ENCODE measurements around the gene CYP3A5.

The CYP3A5 gene

DNA sequence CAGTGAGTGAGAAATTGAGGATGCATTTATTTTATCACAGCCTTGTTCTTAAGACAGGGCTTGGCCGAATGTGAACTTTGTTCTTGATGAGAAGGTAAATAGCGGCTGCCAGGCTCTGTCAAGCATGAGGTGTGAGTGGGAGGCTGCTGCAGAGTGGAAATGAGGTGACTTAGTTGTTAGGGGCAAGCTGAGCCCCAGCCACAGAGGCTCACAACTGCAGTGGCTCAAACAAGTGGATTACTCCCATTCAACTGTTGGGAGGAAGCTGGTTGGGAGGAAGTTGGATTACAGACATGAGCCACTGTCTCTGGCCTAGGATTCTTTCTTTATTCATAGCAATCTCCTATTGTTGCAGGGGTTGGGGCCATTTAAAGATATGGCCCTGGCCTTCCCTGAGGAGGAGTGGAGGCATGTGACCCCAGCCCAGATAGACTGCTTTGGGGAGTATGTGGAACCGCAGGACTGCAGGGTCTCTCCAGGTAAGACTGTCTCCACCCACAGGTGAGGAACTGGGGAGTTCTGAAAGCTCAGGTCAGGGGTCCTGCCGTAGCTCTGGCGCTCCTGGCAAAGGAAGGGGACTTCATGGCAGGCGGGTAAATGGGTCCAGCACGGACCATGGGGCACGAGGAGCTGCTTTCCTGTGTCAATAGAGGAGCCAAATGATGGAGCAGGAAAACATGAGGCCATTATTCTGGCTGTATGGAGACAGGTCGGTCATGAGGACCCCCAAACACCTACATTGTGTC lies 55.9 kb downstream of the CYP3A5 start:
- TF ChIP-seq, protein P1, sequence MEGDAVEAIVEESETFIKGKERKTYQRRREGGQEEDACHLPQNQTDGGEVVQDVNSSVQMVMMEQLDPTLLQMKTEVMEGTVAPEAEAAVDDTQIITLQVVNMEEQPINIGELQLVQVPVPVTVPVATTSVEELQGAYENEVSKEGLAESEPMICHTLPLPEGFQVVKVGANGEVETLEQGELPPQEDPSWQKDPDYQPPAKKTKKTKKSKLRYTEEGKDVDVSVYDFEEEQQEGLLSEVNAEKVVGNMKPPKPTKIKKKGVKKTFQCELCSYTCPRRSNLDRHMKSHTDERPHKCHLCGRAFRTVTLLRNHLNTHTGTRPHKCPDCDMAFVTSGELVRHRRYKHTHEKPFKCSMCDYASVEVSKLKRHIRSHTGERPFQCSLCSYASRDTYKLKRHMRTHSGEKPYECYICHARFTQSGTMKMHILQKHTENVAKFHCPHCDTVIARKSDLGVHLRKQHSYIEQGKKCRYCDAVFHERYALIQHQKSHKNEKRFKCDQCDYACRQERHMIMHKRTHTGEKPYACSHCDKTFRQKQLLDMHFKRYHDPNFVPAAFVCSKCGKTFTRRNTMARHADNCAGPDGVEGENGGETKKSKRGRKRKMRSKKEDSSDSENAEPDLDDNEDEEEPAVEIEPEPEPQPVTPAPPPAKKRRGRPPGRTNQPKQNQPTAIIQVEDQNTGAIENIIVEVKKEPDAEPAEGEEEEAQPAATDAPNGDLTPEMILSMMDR (IDR thresholded peaks at IDR 0.05; ENCODE audit: low read length) = no peak
- TF ChIP-seq EZH2phosphoT487 (IDR thresholded peaks at IDR 0.05; ENCODE audit: low read length) (no peak), EZH2 (optimal IDR thresholded peaks at IDR 0.05; ENCODE audit: low read depth, low read length) (no peak)
- H3K4me3 ChIP-seq (ENCODE audit: low read length) = no peak overlapping the region
- no peaks in the 10 kb centered on the region for H3K9me3 ChIP-seq (replicated peaks; ENCODE audit: insufficient read depth, low read length)
- H3K9me2 ChIP-seq (replicated peaks; ENCODE audit: insufficient read depth, low read length) = no peaks in the 10 kb centered on the region
- H3K4me2 ChIP-seq (ENCODE audit: low read depth, low read length) = no peak overlapping the region
- H4K20me1 ChIP-seq (ENCODE audit: insufficient read depth, low read length) = no peaks in the 10 kb centered on the region
- no peaks in the 10 kb centered on the region for H3K27me3 ChIP-seq (replicated peaks; ENCODE audit: insufficient read depth, low read length)
- H3K27ac ChIP-seq (ENCODE audit: low read length) = no peak overlapping the region
- H3F3A ChIP-seq (ENCODE audit: insufficient read depth, low read length) = no peaks in the 10 kb centered on the region
- H3K9ac ChIP-seq (ENCODE audit: low read length) = no peak overlapping the region
- DNase-seq = no peak
- H3K79me2 ChIP-seq (ENCODE audit: low read length) = peaks cover 21% of the 10 kb centered on the region
- H2AFZ ChIP-seq (ENCODE audit: low read length) = no peak overlapping the region
- peaks cover 9% of the 10 kb centered on the region for H3K36me3 ChIP-seq (replicated peaks; ENCODE audit: insufficient read depth, low read length)
- H3K4me1 ChIP-seq (ENCODE audit: low read length) = no peaks in the 10 kb centered on the region

- Histone ChIP-seq H3K36me3 (replicated peaks; ENCODE audit: insufficient read depth, low read length) (peaks cover 12% of the 10 kb centered on the region), H4K20me1 (ENCODE audit: insufficient read depth, low read length) (no peaks in the 10 kb centered on the region), H2AFZ (ENCODE audit: low read length) (no peak overlapping the region), H3K9me3 (replicated peaks; ENCODE audit: insufficient read depth, low read length) (no peaks in the 10 kb centered on the region), H3K9me2 (replicated peaks; ENCODE audit: insufficient read depth, low read length) (no peaks in the 10 kb centered on the region), H3K4me3 (ENCODE audit: low read length) (no peak overlapping the region), H3K4me1 (ENCODE audit: low read length) (no peaks in the 10 kb centered on the region), H3K9ac (ENCODE audit: low read length) (no peak overlapping the region), H3F3A (ENCODE audit: insufficient read depth, low read length) (no peaks in the 10 kb centered on the region), H3K79me2 (ENCODE audit: low read length) (peaks cover 28% of the 10 kb centered on the region), H3K4me2 (ENCODE audit: low read depth, low read length) (no peak overlapping the region), H3K27ac (ENCODE audit: low read length) (no peak overlapping the region), H3K27me3 (replicated peaks; ENCODE audit: insufficient read depth, low read length) (no peaks in the 10 kb centered on the region)
- TF ChIP-seq, protein P1 (IDR thresholded peaks at IDR 0.05; ENCODE audit: low read length) = no peak
- TF ChIP-seq EZH2 (optimal IDR thresholded peaks at IDR 0.05; ENCODE audit: low read depth, low read length) (no peak), EZH2phosphoT487 (IDR thresholded peaks at IDR 0.05; ENCODE audit: low read length) (no peak)
- DNase-seq = no peak
These were observed 56.6 kb downstream of the CYP3A5 start for GRCh38 chr7:99623091-99623693.

- Histone ChIP-seq H3K4me1 (ENCODE audit: low read length) (peaks cover 3% of the 10 kb centered on the region), H3K4me3 (ENCODE audit: low read length) (no peak overlapping the region), H3K27ac (ENCODE audit: low read length) (no peak overlapping the region), H3K9me2 (replicated peaks; ENCODE audit: insufficient read depth, low read length) (no peaks in the 10 kb centered on the region), H3F3A (ENCODE audit: insufficient read depth, low read length) (no peaks in the 10 kb centered on the region), H3K9me3 (replicated peaks; ENCODE audit: insufficient read depth, low read length) (no peaks in the 10 kb centered on the region), H3K79me2 (ENCODE audit: low read length) (peaks cover 34% of the 10 kb centered on the region), H3K36me3 (replicated peaks; ENCODE audit: insufficient read depth, low read length) (peaks cover 12% of the 10 kb centered on the region), H3K27me3 (replicated peaks; ENCODE audit: insufficient read depth, low read length) (no peaks in the 10 kb centered on the region), H3K9ac (ENCODE audit: low read length) (no peak overlapping the region), H2AFZ (ENCODE audit: low read length) (no peak overlapping the region), H4K20me1 (ENCODE audit: insufficient read depth, low read length) (no peaks in the 10 kb centered on the region), H3K4me2 (ENCODE audit: low read depth, low read length) (no peak overlapping the region)
- no peak for DNase-seq
- TF ChIP-seq EZH2 (optimal IDR thresholded peaks at IDR 0.05; ENCODE audit: low read depth, low read length) (no peak), EZH2phosphoT487 (IDR thresholded peaks at IDR 0.05; ENCODE audit: low read length) (no peak)
- TF ChIP-seq, protein P1 (IDR thresholded peaks at IDR 0.05; ENCODE audit: low read length) = no peak
These were observed 57.2 kb downstream of the CYP3A5 start for GRCh38 chr7:99622596-99622995.
